Fibroblast of mammary gland (primary cell): ENCODE data around the gene GNB4.

ENCODE experiments used
- DNase-seq: peaks from one replicate; pipeline ENCODE4 v3.0.0-alpha.2; 2010; ENCODE audit warnings: low read depth
- H3K4me3 ChIP-seq: 2 replicates; pipeline ENCODE4 v1.5.1; 2011; ENCODE audit warnings: low read depth, mild to moderate bottlenecking, low read length, moderate library complexity; ENCODE audit not compliant: control insufficient read depth
- CTCF ChIP-seq: conservative IDR thresholded peaks from 2 replicates; pipeline ENCODE4 v1.5.1; 2011; ENCODE audit warnings: low read depth, low read length, inconsistent platforms; ENCODE audit not compliant: control insufficient read depth, insufficient read depth

The GNB4 gene

GRCh38 chr3:179410331-179410730 lies 40.9 kb downstream of the GNB4 start:
- DNase-seq = peak; percentile 20
- H3K4me3 ChIP-seq = no peak overlapping the region
- TF ChIP-seq CTCF = peak; percentile 12

DNA sequence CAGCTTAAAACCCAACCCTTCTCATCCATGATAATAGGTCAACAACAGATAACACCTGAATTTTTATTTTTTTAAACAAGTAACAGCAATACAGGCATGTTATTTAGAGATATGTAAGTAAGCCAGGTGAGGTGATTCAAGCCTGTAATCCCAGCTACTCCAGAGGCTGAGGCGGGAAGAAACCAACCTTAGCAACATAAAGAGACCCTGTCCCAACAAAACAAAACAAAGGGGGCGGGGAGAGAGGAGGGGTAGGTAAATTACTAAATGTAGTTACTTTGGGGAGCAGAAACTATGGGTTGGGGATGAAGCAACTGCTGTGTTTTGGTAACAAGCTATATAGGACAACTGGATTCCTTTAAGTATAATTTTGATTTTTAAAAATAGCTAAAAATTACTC lies 47.0 kb downstream of the GNB4 start:
- H3K4me3 ChIP-seq = no peak overlapping the region
- no peak for DNase-seq
- no peak for TF ChIP-seq CTCF

- TF ChIP-seq CTCF = no peak
- no peak overlapping the region for H3K4me3 ChIP-seq
- DNase-seq = no peak
Measured at GRCh38 chr3:179402963-179403362, 48.3 kb downstream of the GNB4 start.

DNA sequence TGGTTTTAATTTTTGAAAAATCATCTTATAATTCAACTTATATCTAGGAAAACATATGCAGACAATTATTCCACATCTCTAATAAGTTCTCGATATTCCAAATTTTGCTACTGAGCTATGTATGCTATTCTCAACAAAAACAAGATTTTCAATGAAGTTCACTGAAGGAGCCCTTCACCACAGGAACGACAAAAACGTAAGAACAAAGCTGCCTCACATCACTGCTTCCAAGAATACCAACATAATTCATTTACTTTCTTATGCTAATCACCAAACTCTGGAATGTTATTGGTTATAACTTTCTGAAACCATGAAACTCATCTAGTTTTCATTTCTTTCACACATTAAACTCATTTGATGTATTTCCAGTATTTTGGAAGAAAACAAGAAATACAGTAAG lies 49.7 kb downstream of the GNB4 start:
- H3K4me3 ChIP-seq = no peak overlapping the region
- no peak for TF ChIP-seq CTCF
- DNase-seq = no peak

DNA sequence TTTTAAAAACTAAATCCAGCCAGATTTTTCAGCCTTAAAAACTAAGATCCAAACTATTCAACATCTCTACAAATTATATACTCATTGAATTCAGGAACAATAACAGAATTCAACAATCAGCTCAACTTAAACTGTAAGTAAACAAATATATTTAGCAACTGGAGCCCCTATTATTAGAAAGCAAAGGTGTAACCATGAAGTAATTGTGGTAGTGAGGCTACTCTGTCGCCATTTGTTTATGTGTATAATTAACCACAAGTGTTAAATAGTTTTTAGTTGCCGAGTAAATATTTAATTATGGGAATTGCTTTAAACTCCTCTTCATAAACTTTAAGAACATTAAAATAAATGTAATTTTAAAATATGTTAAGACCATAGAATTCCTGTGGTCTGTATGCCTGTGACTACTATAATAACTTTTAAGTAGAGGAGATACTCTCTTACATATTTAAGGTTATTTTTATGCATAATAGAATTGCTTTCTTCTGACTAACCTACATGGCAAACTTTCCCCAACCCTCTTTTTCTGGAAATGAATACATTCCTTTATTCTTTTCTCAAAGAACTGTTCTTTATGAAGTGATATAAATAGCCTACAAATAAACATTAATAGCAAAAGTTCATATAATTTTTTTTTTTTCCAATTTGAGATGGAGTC lies 52.6 kb downstream of the GNB4 start:
- TF ChIP-seq CTCF = no peak
- H3K4me3 ChIP-seq = no peak overlapping the region
- DNase-seq = no peak

DNA sequence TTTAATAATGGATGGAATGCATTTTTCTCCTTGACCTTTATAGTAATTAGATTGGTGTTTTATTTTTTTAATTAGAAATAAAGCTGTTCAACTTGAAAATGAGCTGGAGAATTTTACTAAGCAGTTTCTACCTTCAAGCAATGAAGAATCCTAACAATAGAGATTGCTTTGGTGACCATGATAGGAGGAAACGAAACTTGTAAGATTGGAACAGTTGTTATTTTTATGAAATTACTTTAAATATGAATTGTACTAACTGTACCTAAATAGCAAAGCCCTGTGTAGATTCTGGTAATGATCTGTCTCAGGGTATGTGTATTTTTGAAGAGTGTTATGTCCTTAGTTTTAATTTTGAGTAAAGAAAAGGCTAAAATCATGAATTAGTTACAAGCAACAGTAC lies 59.4 kb downstream of the GNB4 start:
- no peak overlapping the region for H3K4me3 ChIP-seq
- no peak for DNase-seq
- no peak for TF ChIP-seq CTCF

DNA sequence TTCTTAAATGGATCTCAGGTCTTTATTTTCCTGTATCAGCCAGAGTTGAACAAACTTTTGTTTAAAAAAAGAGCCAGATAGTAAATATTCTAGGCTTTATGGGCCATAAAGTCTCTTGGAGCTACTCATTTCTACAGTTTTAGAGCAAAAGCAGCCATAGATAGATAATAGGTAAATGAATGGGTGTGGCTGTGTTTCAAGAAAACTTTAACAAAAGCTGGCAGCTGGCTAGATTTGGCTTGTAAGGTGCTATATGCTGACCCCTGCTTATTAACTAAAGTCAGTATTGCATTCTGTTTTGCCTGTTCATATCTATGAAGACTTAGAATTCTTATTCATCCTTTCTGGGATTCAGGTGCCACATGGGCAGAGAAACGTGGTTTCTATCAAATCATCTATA lies 74.8 kb downstream of the GNB4 start:
- DNase-seq = no peak
- no peak for TF ChIP-seq CTCF
- no peak overlapping the region for H3K4me3 ChIP-seq
